Neural progenitor cell (in vitro differentiated cells): Measurements from ENCODE around the gene TRAPPC4.
"Not testable (repeated sequence)": the region's sequence is repeated elsewhere in the genome, so short reads cannot be mapped to it uniquely, and the experiment has no call there.

ENCODE experiments used
- CTCF ChIP-seq: fragments of 200-600 bp; sonication (generic); IDR thresholded peaks from 2 replicates; pipeline ENCODE4 v1.5.1; 2017; ENCODE audit warnings: antibody characterized with exemption, mild to moderate bottlenecking
- EZH2 ChIP-seq: fragments of 200-600 bp; sonication (generic); IDR thresholded peaks from 2 replicates; pipeline ENCODE4 v1.6.1; 2017; ENCODE audit warnings: antibody characterized with exemption, mild to moderate bottlenecking, moderate library complexity

GRCh38 chr11:119039471-119039870 lies 20.9 kb downstream of the TRAPPC4 start:
- not testable (repeated sequence) for TF ChIP-seq CTCF, EZH2
